GM21723 (cell line): ENCODE data around the gene NID1.

ENCODE experiments used
- ATAC-seq: cut with Tn5 transposase; IDR thresholded peaks from one replicate; pipeline ENCODE4 v1.9.1; 2021; ENCODE audit warnings: mild to moderate bottlenecking, moderate library complexity; ENCODE audit not compliant: unreplicated experiment

NID1 gene

GRCh38 chr1:236066828-236067386 is 2.0 kb upstream of the NID1 start:
- peak; percentile 80 for ATAC-seq

DNA sequence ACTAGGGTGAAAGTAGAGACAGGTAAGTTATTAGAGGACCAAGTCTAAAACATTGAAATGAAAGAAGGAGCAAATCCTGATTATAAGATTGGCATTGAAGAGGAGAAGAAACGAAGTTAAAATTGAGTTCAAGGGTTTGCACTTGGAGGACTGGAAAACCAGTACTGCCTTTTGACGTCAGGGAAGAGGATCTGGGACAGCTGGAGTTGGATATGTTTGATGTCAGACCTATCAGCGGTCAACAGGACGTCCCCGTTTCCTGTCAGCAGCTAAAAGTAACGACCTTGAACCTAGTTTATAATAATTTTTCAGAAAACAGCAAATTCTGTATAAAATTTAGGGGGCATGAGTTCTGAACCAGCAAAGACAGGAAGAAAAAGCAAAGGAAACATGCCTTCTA is 1.2 kb upstream of the NID1 start:
- no peak for ATAC-seq

DNA sequence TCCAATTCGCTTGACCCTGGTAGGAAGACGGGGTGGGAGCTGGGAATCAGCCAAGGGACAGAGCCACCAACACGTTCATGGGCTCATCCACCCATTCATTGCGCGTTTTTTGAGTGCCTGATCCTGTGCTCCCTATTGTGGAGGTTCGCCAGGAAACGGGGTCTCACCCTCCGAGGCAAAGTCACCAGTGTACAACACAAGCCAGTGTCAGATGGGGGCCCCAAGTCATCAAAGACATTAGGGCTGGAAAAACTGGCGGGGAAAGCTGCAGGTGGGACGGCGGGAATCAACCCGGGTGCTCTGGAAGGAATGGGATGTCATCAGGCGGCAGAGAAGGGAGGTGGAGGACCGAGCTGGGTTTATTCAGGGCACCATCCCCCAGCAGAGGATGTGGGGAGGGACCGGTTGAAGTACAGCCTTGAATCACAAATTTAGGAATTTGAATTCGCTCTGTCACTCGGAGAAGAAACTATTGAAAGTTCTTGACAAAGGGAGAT is 667 bp upstream of the NID1 start:
- ATAC-seq, result no peak

- peak; percentile 12 for ATAC-seq
Observed at GRCh38 chr1:236063919-236064673, 794 bp downstream of the NID1 start.

DNA sequence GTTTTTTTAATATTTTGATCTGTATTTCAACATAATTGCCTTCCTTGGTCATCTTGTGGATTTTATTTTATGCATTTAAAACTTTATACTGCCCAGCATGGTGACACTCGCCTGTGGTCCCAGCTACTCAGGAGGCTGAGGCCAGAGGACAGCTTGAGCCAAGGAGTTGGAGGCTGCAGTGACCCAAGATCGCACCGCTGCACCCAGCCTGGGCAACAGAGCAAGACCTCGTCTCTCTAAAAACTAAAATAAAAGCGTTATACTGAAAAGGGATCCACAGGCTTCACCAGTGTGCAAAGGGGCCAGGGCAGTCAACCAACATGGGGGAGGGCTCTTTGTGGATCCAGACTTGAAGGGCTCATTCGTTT is 1.4 kb downstream of the NID1 start:
- no peak for ATAC-seq

DNA sequence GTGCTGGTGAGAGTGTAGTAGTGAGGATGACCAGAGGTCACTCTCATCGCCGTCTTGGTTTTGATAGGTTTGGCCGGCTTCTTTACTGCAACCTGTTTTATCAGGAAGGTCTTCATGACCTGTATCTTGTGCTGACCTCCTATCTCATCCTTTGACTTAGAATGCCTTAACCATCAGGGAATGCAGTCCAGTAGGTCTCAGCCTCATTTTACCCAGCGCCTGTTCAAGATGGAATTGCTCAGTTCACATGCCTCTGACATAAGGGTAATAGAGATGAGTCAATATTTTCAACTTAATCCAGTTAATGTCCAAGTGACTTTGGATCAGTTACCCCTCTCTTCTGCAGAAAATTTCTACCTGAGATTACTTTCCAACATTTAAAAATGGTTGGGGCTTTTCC is 4.6 kb downstream of the NID1 start:
- no peak for ATAC-seq

GRCh38 chr1:236059011-236059410 is 5.9 kb downstream of the NID1 start:
- no peak for ATAC-seq

GRCh38 chr1:236058141-236058934 is 6.6 kb downstream of the NID1 start:
- ATAC-seq, result peak; percentile 85

DNA sequence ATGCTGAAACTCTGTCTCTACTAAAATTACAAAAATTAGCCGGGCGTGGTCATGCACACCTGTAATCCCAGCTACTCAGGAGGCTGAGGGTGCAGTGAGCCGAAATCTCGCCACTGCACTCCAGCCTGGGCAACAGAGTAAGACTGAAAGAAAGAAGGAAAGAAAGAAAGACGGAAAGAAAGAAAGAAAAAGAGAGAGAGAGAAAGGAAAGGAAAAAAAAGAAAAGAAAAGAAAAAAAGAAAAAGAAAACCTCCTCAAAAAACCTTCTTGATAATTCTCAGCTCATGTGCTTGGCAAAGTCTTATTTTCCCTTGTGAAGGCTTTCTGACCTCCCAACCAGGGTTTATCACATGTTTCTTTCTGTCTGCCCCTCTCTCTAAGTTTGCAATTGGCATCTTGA is 7.3 kb downstream of the NID1 start:
- ATAC-seq, result no peak

DNA sequence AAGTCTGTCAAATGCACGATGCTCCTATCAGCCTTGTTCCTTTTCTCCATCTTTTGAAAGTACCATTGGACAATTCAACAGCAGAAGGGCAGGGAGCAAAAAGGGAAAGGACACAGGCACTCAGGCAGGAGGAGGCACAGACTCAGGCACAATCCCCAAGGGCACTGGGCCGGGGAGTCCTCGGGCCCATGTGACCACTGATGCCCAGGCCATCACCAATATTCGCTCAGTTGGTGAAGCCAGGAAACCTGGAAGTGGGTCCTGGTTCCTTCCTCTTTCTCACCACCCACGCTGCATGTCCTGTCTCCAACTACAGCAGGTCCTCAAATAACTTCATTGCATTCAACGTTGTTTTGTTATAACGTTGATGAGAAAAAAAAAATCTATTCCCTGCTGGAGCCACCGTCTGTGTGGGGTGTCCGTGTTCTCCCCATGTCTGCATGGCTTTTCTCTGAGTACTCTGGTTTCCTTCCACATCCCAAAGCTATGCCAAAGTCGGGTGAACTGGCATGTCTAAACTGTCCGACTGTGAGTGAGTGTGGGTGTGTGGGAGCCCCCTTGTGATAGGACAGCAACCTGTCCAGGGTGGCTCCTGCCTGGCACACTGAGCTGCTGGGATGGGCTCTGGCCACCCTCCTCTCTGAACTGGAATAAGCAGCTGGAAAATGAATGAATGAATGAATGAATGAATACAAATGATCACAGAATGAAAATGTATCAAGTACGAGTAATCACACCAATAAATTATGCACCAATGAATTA is 12.5 kb downstream of the NID1 start:
- no peak for ATAC-seq

GRCh38 chr1:236051242-236051791 is 13.6 kb downstream of the NID1 start:
- ATAC-seq, result no peak

- no peak for ATAC-seq
Observed at GRCh38 chr1:236045771-236046170, 19.1 kb downstream of the NID1 start.

DNA sequence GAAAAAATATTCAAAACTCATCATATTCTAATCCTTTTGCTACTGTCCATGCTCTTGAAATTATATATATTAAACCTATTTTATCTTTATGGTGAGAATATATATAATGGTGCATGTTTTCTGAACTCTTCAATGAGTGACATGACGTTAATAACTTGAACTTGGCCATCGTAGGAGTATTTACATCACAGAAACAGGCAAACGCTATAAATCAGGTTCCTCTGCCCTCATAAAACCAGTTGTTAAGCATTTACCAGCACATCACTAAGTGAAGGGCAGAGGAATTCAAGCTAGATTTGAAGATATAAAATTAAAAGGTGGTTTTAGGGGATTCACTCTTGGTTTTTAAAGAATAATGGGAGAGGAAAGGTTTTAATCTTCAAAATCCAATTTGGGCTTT is 20.5 kb downstream of the NID1 start:
- no peak for ATAC-seq

- ATAC-seq, result no peak
Observed at GRCh38 chr1:236041631-236042618, 23.0 kb downstream of the NID1 start.

- no peak for ATAC-seq
Observed at GRCh38 chr1:236039740-236040685, 24.9 kb downstream of the NID1 start.

- ATAC-seq, result no peak
Observed at GRCh38 chr1:236038034-236038433, 26.9 kb downstream of the NID1 start.

DNA sequence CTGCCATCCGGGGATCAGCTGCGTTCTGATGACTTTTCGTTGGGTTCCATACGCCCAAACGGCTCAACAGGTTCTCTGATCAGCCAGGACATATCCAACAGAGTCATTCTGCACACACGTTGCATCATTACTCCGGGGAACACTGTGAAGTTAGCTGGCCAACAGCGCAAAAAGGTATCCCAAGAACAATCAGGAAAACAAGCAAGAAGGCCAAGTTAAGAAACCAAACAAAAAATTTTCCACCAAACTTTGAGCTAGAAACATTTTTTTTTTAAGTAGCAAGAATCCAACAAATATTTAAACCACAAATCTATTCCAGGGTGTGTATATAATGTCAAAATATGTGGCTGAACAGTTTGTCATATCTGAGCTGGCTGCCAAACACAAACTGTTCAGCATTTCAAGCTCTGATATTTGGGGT is 29.2 kb downstream of the NID1 start:
- no peak for ATAC-seq

DNA sequence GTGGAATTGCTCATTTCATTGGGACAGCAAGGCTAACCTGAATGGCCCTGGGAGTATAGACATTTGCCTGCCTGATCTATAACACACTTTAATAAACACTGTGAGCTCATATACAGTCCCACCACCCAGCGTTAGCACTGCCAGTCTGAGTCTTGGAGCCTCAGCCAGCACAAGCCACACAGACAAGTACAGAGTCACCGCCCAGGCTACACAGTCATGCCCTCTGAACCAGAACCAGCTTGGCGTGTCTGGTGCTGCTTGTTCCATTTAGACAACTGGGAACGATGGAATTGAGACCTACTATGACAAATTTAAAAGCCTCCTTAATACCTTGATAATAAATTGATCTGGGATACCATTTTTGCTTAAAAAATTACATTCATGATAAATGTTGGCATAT is 31.6 kb downstream of the NID1 start:
- ATAC-seq, result no peak

DNA sequence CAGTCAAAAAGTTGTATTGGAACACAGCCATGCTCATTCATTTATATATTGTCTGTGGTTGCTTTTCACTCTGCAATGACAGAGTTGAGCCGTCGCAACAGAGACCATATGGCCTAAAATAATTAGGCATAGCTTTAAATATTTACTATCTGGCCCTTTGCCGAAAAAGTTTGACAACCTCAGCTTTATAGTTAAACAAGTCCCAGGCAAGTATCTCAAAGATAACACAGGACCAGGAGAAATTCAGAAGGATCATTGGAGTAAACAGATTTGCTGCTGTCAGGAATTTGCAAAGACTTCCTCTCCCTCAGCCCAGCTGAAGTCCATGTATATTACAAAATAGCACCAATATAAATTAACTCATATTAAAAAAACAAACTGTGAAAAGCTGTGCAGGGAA is 34.4 kb downstream of the NID1 start:
- ATAC-seq, result no peak
